Measurements from ENCODE around the gene FUBP3. TPM values are rescaled to one million over a fixed set of nuclear protein-coding genes. Genes with fewer than 3 reads are reported as not detected.

The FUBP3 gene
- polyA plus RNA-seq, 3 donors from 2014 or later, result 14.3 to 34.2 (median 16.3) TPM

DNA sequence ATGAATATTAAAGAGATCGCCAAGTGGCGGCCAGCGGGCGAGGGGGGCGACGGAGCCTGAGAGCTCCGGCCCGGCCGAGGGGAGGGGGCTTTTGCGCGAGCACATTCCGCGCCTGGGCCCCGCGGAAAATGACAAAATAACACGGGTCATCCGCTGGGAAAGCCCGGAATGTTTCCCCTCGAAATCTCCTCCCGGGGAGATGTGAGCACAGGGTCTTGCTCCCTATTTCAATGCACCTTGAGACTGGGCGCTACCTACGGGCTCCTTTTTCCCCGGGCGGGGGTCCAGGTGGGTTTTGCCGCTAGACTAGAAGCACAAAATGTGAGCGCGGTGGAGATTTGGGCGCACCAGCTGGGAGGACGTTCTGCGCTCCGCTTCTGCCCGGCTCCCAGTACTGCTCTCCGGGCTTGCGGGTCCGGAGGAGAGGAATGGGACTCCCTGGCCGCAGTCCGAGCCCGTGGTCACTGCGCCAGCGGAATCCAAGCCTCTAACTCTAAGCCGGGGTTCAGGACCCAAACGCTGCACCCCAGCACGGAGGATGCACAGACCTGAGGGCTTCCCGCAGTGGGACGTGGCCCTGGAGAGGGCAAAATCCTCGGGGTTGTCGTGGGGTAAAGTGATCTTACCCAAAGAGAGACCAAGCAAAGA is 82.2 kb downstream of the FUBP3 start:
- peaks cover 5% of the 10 kb centered on the region in 2 donors for H3K4me1 Mint-ChIP-seq
- H3K27me3 Mint-ChIP-seq (ENCODE audit: low read depth in 3 of 3), result peaks cover 21 to 27% (median 21%) of the 10 kb centered on the region in 3 donors
- H3K36me3 Mint-ChIP-seq, result no peaks in the 10 kb centered on the region
- no peak overlapping the region for H3K27ac Mint-ChIP-seq
- no peak for DNase-seq
- peak overlapping the region in 1 of 5 donors; percentile 38 for H3K4me3 Mint-ChIP-seq
- no peaks in the 10 kb centered on the region for H3K9me3 Mint-ChIP-seq

DNA sequence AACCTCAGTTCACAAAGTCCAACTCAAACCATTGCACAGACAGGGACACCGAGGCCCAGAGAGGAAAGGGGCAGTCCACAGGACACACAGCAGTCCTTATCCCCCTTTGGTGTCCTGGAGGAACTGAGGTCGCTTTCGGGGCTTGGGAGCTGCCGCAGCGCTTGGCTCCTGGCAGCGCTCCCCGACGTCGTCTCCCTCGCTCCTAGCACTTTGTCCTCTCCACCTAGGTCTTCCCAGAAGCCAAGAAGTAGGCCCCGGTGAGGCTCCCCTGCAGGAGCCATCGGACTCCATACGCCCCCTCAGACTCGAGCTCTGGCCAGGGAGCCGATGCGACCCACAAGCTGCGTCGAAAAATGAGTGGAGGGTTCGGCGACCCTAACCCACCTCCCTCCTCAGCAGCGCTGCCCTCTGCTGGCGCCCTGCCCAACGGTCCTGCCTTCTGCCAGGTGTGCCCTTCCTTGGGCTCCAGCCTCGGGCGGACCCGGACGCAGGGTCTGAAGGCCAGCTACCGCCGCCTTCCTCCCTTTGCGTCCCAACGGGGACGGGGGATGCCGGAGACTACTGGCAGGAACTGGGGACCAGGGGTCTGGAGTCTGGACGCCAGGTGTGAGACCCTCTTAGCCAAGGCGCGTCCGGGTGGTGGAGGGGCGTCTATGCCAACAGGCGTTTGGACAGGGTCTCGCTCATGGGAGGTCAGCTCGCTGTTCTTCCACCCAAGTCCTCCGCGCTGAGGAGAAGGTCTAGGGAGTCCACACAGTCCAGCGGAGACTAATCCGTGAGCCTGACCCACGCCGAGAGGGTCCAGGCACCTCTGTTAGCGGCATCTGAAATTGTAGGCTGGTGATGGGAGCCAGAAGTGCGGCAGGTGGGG is 83.0 kb downstream of the FUBP3 start:
- H3K9me3 Mint-ChIP-seq, result no peaks in the 10 kb centered on the region
- H3K4me1 Mint-ChIP-seq, result peaks cover 5% of the 10 kb centered on the region in 2 donors
- peak overlapping the region in 2 of 5 donors; percentile 38 to 39 for H3K4me3 Mint-ChIP-seq
- no peak for DNase-seq
- peaks cover 20 to 27% (median 22%) of the 10 kb centered on the region in 3 donors for H3K27me3 Mint-ChIP-seq (ENCODE audit: low read depth in 3 of 3)
- H3K27ac Mint-ChIP-seq, result peak overlapping the region in 1 of 6 donors; percentile 51
- H3K36me3 Mint-ChIP-seq, result no peaks in the 10 kb centered on the region

DNA sequence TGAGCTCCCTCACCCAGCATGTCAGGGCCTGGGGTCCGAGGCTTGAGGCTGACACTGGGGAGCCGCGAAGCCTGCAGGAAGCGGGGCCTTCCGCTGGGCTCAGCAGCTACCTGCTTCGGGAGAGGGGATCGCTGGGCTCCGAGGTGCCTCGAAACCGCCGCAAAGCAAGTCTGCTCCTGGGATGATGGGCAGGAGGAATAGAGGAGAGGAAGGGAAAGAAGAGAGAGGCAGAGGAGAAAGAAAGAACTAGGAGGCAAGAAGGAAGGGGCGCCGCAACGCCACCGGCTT is 83.5 kb downstream of the FUBP3 start:
- Mint-ChIP-seq H3K36me3 (no peaks in the 10 kb centered on the region), H3K27ac (peak overlapping the region in 1 of 6 donors; percentile 51), H3K27me3 (ENCODE audit: low read depth in 3 of 3) (peaks cover 20 to 27% (median 25%) of the 10 kb centered on the region in 3 donors), H3K4me3 (peak overlapping the region in 2 of 5 donors; percentile 42 to 59), H3K9me3 (no peaks in the 10 kb centered on the region), H3K4me1 (peaks cover 5% of the 10 kb centered on the region in 2 donors)
- DNase-seq, result no peak

DNA sequence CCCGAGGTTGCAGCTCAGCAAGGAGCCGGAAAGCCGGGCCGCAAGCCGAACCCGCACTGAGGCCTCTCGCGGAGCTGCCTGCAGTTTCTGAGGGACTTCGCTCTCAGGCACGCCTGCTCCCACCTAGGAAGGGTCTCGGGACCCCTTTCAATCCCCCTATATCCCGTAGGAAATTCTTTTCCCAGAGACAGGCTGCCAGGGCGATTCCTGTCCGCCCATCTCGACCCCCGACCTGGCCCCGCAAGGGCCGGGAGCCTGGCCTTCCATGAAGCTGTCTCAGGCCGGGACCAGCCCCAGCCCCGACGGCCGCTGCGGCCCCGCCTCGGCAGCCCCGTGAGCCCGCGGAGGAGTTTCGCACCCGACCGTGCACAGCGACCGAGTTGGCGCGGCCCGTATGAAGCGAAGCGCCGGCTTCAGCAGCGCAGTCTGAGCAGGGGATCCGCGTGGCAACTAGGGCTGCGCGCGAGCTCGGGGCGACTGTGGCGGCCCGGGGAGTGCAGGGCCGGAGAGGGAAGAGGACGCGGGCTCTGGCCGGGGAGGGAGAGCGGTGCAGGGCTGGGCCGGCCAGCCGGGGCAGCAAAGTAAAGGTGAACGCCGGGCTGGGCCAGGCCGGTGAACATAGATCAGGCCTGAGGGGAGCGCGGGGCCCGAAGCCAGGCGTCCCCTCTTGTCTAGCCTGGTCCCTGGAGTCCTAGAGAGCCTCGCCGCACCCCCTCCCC is 84.0 kb downstream of the FUBP3 start:
- Mint-ChIP-seq H3K4me3 (no peak overlapping the region), H3K27me3 (ENCODE audit: low read depth in 3 of 3) (peaks cover 17 to 26% (median 23%) of the 10 kb centered on the region in 3 donors), H3K4me1 (peaks cover 5% of the 10 kb centered on the region in 2 donors), H3K27ac (no peak overlapping the region), H3K36me3 (no peaks in the 10 kb centered on the region), H3K9me3 (no peaks in the 10 kb centered on the region)
- no peak for DNase-seq

DNA sequence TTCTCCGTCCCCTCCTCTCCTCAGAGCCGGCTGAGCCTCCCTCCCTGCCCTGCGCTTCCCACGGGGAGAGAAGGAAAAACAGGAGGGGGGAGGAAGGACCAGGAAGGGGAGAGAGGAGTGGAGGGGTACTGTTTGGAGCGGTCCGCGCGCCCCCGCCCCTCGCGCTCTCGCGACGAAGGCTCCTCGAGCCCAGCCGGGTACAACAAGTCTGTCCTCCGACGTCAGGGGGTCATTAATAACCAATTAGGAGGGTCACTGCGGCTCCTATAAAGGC is 84.5 kb downstream of the FUBP3 start:
- Mint-ChIP-seq H3K9me3 (no peaks in the 10 kb centered on the region), H3K27me3 (ENCODE audit: low read depth in 3 of 3) (peaks cover 14 to 26% (median 24%) of the 10 kb centered on the region in 3 donors)

DNA sequence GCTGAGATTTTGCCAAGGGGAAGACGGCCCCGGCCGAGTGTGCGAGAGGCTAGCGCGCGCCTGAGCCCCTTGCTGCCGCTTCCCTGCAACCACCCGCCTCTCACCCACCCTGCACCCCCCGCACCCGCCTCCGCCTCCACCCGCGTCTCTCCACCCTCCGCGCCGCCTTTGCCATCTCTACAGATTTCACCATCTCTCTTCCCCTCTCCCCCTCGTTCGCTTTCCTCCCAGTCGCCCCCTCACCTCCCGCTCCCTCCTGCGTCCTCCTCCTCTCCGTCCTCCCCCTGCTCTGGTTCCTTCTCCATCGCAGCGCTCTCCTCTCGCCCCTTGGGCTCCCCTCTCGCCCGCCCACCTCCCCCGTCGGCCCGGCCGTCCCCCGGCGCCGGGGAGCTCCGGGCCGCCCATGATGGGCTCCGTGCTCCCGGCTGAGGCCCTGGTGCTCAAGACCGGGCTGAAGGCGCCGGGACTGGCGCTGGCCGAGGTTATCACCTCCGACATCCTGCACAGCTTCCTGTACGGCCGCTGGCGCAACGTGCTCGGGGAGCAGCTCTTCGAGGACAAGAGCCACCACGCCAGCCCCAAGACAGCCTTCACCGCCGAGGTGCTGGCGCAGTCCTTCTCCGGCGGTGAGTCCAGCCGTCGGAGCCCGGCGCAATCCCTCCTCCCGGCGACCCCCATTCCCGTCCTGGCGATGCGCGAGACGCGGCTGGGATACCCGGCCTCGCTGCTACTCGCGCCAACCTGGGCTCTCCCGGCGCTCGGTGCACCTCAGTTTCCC is 85.1 kb downstream of the FUBP3 start, which contains the start of gene PRDM12:
PRDM12 (plus strand) TSS at position 344 of the 778 bp plus-strand sequence; CDS start at position 404, 60 bp downstream.
- no peaks in the 10 kb centered on the region for H3K36me3 Mint-ChIP-seq
- peaks cover 5% of the 10 kb centered on the region in 2 donors for H3K4me1 Mint-ChIP-seq
- H3K9me3 Mint-ChIP-seq, result no peaks in the 10 kb centered on the region
- peak within 1 kb of the TSS in 2 of 5 donors; percentile 14 to 52 for H3K4me3 Mint-ChIP-seq
- H3K27ac Mint-ChIP-seq, result no peak within 1 kb of the TSS
- DNase-seq, result no peak
- peaks cover 14 to 25% (median 24%) of the 10 kb centered on the region in 3 donors for H3K27me3 Mint-ChIP-seq (ENCODE audit: low read depth in 3 of 3)

More for the DNA sequence above, 84.5 kb downstream of the FUBP3 start:
- Mint-ChIP-seq H3K4me3 (no peak overlapping the region), H3K36me3 (no peaks in the 10 kb centered on the region), H3K27ac (no peak overlapping the region), H3K4me1 (peaks cover 5% of the 10 kb centered on the region in 2 donors)
- DNase-seq, result no peak

DNA sequence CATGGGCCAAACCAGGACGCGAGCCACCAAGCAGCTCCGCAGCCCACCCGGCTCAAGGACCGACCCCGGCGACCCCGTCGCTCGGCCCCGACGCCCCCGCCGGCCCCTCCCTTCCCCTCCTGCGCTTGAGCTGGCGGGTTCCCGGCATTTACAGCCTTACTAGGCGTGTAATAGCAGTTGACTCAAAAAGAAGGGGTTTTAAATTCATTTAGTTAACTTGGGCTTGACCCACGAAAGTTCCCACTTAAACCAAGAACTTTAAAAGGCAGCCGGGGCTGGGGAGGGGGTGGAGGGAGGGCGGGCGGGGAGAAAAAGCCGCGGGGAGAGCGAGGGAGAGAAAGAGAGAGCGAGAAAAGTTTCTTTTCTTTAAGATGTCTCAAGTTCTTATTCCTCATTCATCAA is 85.7 kb downstream of the FUBP3 start:
- H3K4me1 Mint-ChIP-seq, result peaks cover 5% of the 10 kb centered on the region in 2 donors
- DNase-seq, result no peak
- H3K9me3 Mint-ChIP-seq, result no peaks in the 10 kb centered on the region
- no peaks in the 10 kb centered on the region for H3K36me3 Mint-ChIP-seq
- peaks cover 14 to 28% (median 24%) of the 10 kb centered on the region in 3 donors for H3K27me3 Mint-ChIP-seq (ENCODE audit: low read depth in 3 of 3)
- H3K4me3 Mint-ChIP-seq, result peak overlapping the region in 2 of 5 donors; percentile 14 to 52
- no peak overlapping the region for H3K27ac Mint-ChIP-seq

DNA sequence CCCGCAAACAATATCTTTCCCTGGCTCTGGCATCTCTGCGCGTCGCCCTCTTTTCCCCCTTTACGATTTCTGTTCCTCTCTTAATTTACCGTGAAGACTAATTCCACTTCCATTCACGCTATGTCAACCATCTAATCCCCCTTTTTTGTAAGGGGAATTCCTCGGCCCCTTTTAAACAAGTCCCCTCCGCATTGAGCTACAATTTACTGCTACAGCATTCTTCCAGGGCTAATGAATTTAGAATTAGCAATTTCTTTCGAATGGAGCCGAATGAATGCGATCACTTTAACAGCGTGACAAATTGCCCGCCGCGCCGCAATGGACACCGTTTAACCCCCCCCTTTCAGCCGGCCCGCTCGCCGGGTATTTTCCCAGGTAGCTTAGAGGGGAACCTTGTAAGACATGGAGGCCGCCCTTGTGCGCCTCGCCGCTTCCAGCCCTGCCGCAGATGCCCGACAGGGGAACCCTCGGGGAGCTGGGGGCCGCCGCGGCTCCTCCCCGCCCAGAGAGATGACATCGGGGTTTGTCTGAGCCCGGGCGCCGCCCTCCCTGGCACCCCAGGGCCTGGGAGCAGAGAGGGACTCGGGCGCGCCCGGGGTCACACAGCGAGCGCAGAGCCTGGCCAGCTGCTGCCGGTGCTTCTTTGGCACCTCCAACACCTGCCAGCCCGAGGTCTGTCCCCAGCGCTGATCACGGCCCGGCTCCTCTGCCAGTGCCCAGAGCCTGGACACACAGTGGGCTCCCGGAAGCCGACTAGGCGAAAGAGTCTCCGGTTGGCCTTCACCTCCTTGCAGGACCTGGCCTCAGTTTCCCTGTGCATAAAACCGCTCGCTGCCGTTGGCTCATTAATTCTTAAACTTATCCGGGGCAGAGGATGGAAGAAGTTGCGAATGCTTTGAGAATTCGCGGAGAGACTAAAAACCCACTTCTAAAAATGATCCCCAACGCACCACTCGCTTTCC is 86.3 kb downstream of the FUBP3 start:
- Mint-ChIP-seq H3K27ac (no peak overlapping the region), H3K4me1 (peaks cover 5% of the 10 kb centered on the region in 2 donors), H3K36me3 (no peaks in the 10 kb centered on the region), H3K9me3 (no peaks in the 10 kb centered on the region), H3K4me3 (peak overlapping the region in 2 of 5 donors; percentile 14 to 52), H3K27me3 (ENCODE audit: low read depth in 3 of 3) (peaks cover 14 to 29% (median 24%) of the 10 kb centered on the region in 3 donors)
- DNase-seq, result no peak

DNA sequence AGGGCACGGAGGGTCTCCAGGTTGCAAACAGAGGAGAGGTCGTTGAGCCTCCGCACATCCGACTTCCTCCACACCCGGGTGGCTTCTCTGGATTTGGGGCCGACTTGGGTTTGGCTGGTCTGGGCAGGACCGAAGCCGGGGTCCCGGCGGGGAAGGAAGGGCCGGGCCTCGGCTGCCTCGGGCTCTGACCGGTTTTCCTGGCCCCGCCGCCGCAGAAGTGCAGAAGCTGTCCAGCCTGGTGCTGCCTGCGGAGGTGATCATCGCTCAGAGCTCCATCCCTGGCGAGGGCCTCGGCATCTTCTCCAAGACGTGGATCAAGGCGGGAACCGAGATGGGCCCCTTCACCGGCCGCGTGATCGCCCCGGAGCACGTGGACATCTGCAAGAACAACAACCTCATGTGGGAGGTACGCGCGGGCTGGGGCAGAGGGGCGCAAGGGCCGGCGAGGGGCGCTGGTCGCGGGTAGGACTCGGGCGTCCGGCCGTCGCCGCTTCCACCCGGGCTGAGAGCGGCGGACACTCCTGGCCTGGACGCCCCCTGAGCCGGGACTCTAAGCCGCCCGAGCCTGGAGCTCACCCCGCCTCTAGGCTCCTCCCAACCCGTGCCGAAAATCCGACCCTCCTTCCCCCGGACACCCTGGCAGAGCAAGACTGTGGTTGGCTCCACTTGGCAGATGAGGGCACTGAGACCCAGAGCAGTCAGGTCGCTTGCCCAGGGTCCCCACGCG is 87.2 kb downstream of the FUBP3 start:
- Mint-ChIP-seq H3K27me3 (ENCODE audit: low read depth in 3 of 3) (peaks cover 14 to 29% (median 22%) of the 10 kb centered on the region in 3 donors), H3K27ac (no peak overlapping the region), H3K36me3 (no peaks in the 10 kb centered on the region)

DNA sequence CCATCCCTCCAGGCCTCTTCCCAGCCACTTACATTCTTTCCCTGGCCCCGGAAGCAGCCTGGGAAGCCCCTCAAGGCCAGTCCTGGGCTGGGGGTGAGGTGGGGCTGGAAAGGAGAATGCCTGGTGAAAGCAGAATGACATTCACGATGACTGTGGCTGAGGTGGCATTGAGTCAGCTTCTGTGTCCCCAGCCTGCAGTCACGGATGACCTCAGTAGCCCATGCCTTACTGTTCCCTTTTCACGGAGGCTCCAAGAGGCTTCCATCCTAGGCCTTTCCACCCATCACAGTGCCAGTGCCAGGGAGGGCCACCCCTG is 87.7 kb downstream of the FUBP3 start:
- Mint-ChIP-seq H3K27ac (no peak overlapping the region), H3K4me3 (no peak overlapping the region), H3K36me3 (no peaks in the 10 kb centered on the region), H3K4me1 (peaks cover 5% of the 10 kb centered on the region in 2 donors), H3K9me3 (no peaks in the 10 kb centered on the region), H3K27me3 (ENCODE audit: low read depth in 3 of 3) (peaks cover 10 to 26% (median 19%) of the 10 kb centered on the region in 3 donors)
- no peak for DNase-seq

More for the DNA sequence above, 87.2 kb downstream of the FUBP3 start:
- DNase-seq, result no peak
- H3K4me1 Mint-ChIP-seq, result peaks cover 5% of the 10 kb centered on the region in 2 donors
- H3K4me3 Mint-ChIP-seq, result no peak overlapping the region
- H3K9me3 Mint-ChIP-seq, result no peaks in the 10 kb centered on the region

DNA sequence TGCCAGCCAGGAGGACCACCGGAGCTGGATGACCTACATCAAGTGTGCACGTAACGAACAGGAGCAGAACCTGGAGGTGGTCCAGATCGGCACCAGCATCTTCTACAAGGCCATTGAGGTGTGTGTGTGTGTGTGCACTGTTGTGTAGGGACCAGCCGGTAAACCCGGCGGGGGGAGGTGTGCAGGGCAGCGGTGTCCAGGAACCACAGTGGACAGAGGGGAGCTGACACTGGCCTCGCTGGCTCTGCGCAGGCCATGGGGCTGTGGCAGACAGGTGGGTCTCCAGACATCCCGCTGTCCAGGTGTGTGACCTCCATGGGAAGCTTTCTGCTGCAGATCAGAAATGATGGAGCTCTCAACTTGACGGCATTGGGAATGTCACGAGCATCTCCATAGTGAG is 88.8 kb downstream of the FUBP3 start:
- H3K27ac Mint-ChIP-seq, result no peak overlapping the region
- no peaks in the 10 kb centered on the region for H3K36me3 Mint-ChIP-seq
- H3K4me3 Mint-ChIP-seq, result no peak overlapping the region

DNA sequence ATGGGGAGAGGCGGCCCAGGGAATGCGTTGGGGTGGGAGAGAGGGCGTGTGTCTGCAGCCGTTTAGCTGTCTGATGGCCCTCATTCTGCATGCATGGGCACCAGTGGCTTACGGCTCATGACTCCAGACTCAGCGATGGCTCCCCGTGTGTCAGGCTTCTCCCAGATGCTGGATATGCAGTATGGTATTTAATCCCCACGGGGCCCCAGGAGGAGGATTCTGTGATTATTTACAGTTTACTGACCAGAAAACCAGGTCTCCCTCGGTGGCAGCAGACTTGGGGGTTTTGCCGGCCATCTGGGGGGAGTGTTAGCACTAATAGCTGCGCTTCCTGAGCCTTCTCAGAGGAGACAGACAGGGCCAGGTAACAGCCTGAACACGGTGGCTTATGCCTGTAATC is 89.3 kb downstream of the FUBP3 start:
- Mint-ChIP-seq H3K27ac (no peak overlapping the region), H3K36me3 (no peaks in the 10 kb centered on the region), H3K4me1 (peaks cover 0 to 5% of the 10 kb centered on the region in 2 donors), H3K27me3 (ENCODE audit: low read depth in 3 of 3) (peaks cover 9 to 19% (median 15%) of the 10 kb centered on the region in 3 donors), H3K9me3 (no peaks in the 10 kb centered on the region), H3K4me3 (no peak overlapping the region)
- DNase-seq, result no peak

More for the DNA sequence above, 88.8 kb downstream of the FUBP3 start:
- Mint-ChIP-seq H3K4me1 (peaks cover 0 to 5% of the 10 kb centered on the region in 2 donors), H3K9me3 (no peaks in the 10 kb centered on the region), H3K27me3 (ENCODE audit: low read depth in 3 of 3) (peaks cover 9 to 19% (median 15%) of the 10 kb centered on the region in 3 donors)
- DNase-seq, result no peak
